ENCODE measurements around the gene PBRM1.
"Not testable (repeated sequence)": the region's sequence is repeated elsewhere in the genome, so short reads cannot be mapped to it uniquely, and the experiment has no call there.

PBRM1 gene

DNA sequence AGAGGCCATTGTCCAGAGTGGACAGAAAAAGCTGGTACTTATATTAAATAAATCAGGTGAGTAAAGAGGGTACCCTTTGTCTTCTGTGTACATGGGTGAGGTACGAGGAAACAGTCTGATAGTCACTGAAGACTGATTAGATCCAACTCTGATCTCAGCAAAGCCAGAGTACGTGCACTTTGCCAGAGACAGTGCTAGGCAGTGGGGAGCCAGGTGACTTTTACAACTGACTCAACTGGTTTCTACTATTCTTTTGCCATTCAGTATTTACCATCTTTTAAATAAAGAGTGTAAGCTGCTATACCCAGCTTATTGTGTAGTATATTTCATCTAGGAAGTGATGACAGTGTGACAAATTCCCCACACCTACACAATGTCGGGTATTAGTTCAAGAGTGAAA is 3.4 kb upstream of the PBRM1 start:
- Mint-ChIP-seq H3K4me1 (peaks cover 72% of the 10 kb centered on the region), H3K27ac (peak overlapping the region; percentile 77 to 89), H3K9me3 (no peaks in the 10 kb centered on the region)

DNA sequence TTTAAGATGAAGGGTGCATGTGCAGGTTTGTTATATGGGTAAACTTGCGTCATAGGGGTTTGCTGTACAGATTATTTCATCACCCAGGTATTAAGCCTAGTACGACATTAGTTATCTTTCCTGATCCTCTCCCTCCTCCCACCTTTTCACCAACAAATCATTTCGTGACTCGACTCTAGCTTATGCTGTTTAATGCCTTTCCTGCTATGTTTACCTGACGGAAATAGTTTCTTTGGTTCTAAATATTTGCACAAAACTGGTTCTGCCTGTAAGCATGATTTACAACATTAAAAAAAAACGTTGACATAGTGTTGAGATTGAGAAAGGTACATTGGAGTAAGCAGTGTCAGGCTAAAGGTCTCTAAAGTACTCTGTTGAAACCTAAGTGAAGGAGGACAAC is 2.6 kb upstream of the PBRM1 start:
- no peak for ATAC-seq
- Mint-ChIP-seq H3K4me3 (peak overlapping the region; percentile 44 to 90), H3K27me3 (no peaks in the 10 kb centered on the region), H3K4me1 (peaks cover 64% of the 10 kb centered on the region), H3K27ac (peak overlapping the region; percentile 47 to 95), H3K9me3 (no peaks in the 10 kb centered on the region)
- no peak for DNase-seq

More for the DNA sequence above, 3.4 kb upstream of the PBRM1 start:
- DNase-seq (no peak), ATAC-seq (no peak)
- Mint-ChIP-seq H3K4me3 (peak overlapping the region; percentile 15 to 90), H3K27me3 (no peaks in the 10 kb centered on the region)

DNA sequence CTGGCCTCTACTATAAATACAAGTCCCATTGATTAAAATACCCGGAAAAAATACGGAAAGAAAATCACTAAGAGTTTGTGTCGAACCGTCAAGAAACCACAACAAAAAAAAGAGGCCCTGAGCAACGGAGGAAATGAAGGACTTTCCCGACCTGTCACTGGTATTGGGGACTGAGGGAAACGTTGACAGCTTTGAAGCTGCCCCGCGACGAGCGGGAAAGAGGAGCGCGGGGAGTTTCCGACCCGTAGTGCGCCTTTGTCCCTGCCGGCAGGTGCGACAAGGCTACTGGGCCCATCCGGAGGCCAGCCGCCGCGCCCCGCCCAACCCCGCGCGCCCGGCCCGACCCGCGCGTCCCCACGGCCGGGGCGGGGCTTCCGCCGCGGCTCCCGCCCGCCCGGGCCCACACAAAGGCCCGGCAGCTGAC is 416 bp downstream of the PBRM1 start:
- ATAC-seq = peak; percentile 89
- H3K9me3 Mint-ChIP-seq = no peaks in the 10 kb centered on the region
- no peaks in the 10 kb centered on the region for H3K27me3 Mint-ChIP-seq
- H3K27ac Mint-ChIP-seq = peak overlapping the region; percentile 96 to 97
- peaks cover 66% of the 10 kb centered on the region for H3K4me1 Mint-ChIP-seq
- H3K4me3 Mint-ChIP-seq = peak overlapping the region; percentile 84 to 93
- DNase-seq = peak; percentile 83 to 90

DNA sequence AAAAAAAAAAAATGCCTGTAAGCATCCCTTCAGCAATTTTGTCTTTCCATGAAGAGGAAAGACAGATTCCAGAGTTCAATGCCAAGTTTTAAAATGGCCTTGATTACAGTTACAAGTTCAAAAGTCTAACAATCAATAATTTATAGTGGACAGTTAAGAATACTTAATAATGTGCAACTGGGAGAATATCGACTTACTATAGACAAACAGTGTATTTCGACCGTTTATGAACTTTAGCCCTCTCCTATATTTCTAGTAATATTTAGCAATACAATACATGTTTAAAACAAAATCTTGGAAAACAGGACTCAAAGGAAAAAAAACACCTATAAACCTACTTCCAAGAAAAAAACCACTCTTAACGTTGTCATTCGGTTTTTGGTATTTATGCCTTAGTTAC is 1.5 kb downstream of the PBRM1 start:
- Mint-ChIP-seq H3K27me3 (no peaks in the 10 kb centered on the region), H3K9me3 (no peaks in the 10 kb centered on the region), H3K4me1 (peaks cover 67% of the 10 kb centered on the region), H3K27ac (no peak overlapping the region), H3K4me3 (peak overlapping the region; percentile 84 to 93)
- no peak for DNase-seq
- ATAC-seq = no peak

DNA sequence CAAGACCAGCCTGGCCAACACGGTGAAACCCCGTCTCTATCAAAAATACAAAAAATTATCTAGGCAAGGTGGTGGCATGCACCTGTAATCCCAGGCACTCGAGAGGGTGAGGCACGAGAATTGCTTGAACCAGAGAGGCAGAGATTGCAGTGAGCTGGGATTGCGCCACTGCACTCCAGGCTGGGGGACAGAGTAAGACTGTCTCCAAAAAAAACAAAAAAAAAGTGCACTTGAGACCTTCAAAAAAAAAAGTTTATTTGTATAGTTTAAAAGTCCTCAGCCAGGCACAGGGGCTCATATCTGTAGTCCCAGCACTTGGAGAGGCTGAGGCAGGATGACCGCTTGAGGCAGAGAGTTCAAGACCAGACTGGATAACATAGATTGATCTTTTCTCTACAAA is 2.1 kb downstream of the PBRM1 start:
- Mint-ChIP-seq H3K27ac (peak overlapping the region; percentile 34 to 67), H3K4me1 (peaks cover 67% of the 10 kb centered on the region), H3K27me3 (no peaks in the 10 kb centered on the region), H3K4me3 (peak overlapping the region; percentile 42 to 93), H3K9me3 (no peaks in the 10 kb centered on the region)
- DNase-seq (no peak), ATAC-seq (no peak)

DNA sequence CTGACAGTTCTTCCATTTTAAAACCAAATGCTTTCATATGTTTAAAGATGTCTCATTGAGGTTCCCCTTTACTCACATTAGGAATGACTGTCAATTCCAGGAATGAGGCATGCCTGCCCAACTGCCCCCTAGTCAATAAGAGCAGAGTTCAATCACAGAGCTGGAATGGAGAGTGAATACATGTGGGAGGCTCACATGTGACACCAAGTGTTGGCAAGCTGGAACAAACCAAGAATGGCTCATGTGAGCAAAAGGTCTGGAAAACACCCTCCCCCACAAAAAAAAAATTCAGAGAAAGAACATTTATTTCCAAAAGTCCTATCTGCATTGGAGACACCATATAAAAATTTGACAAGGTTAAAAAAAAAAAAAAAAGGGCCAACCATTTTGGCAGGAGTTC is 3.7 kb downstream of the PBRM1 start:
- DNase-seq (peak in 1 of 2 donors; percentile 45), ATAC-seq (peak; percentile 19)
- Mint-ChIP-seq H3K9me3 (no peaks in the 10 kb centered on the region), H3K27ac (peak overlapping the region in 1 of 2 donors; percentile 35), H3K4me1 (peaks cover 51% of the 10 kb centered on the region), H3K27me3 (no peaks in the 10 kb centered on the region), H3K4me3 (peak overlapping the region; percentile 32 to 62)

DNA sequence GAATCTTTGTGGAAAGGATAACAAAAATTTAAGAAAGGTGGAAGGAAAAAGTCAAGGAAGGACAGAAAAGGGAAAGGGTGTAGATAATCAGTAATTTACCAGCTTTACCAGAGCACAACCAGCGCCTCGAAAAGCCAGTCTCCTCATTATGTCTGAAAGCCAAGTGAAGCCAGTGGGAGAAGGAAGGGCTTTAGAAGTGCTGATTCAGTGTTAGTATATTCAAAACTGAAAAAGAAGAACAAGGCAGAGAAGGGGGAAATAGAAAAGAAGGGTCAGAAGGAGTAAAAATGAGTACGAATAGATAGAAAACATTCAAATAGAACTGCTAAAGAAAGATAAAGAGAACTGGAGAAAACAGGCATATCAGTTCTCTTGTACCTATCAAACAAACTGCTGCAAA is 4.1 kb downstream of the PBRM1 start:
- no peaks in the 10 kb centered on the region for H3K9me3 Mint-ChIP-seq
- DNase-seq (no peak), ATAC-seq (no peak)
- no peaks in the 10 kb centered on the region for H3K27me3 Mint-ChIP-seq
- peak overlapping the region in 1 of 2 donors; percentile 62 for H3K4me3 Mint-ChIP-seq
- H3K27ac Mint-ChIP-seq = peak overlapping the region in 1 of 2 donors; percentile 52
- H3K4me1 Mint-ChIP-seq = peaks cover 47% of the 10 kb centered on the region

DNA sequence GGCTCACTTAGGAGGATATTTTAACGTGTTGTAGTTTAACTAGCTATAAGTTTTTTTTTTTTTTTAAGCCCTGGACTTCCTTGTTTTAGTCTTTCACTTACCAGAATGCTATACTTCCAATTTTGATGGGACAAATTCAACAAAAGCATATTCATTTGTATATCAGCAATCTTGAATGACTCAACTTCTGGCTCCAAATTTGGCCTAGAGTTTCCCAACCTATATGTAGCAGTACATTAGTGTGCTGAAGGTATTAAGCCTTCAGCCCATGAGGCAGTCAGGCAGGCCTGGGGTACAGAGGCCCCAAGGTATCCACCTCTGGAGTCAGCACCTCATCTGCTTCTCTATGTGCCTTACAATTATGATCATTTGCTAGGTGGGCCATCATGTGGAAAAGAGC is 5.9 kb downstream of the PBRM1 start:
- Mint-ChIP-seq H3K9me3 (no peaks in the 10 kb centered on the region), H3K4me3 (no peak overlapping the region), H3K27me3 (no peaks in the 10 kb centered on the region), H3K27ac (peak overlapping the region in 1 of 2 donors; percentile 95), H3K4me1 (peaks cover 47% of the 10 kb centered on the region)
- DNase-seq = no peak
- ATAC-seq = no peak

DNA sequence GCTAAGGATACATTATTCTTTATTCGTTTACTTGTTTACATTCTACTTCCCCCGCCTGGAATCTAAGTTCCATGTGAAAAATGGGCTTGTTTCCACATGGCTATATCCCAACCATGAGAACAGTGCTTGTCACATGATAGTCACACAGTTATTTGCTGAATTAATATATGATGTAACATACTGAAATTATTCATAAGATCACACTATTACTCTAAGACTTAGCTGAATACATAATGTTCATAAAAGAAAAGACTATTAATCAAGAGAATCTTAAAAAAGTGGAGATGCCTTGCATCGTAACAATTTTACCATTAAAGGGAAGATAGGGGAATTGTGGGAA is 6.5 kb downstream of the PBRM1 start:
- Mint-ChIP-seq H3K4me3 (no peak overlapping the region), H3K27ac (peak overlapping the region; percentile 91 to 95), H3K4me1 (peaks cover 41% of the 10 kb centered on the region), H3K27me3 (no peaks in the 10 kb centered on the region), H3K9me3 (no peaks in the 10 kb centered on the region)
- ATAC-seq = no peak
- DNase-seq = no peak

DNA sequence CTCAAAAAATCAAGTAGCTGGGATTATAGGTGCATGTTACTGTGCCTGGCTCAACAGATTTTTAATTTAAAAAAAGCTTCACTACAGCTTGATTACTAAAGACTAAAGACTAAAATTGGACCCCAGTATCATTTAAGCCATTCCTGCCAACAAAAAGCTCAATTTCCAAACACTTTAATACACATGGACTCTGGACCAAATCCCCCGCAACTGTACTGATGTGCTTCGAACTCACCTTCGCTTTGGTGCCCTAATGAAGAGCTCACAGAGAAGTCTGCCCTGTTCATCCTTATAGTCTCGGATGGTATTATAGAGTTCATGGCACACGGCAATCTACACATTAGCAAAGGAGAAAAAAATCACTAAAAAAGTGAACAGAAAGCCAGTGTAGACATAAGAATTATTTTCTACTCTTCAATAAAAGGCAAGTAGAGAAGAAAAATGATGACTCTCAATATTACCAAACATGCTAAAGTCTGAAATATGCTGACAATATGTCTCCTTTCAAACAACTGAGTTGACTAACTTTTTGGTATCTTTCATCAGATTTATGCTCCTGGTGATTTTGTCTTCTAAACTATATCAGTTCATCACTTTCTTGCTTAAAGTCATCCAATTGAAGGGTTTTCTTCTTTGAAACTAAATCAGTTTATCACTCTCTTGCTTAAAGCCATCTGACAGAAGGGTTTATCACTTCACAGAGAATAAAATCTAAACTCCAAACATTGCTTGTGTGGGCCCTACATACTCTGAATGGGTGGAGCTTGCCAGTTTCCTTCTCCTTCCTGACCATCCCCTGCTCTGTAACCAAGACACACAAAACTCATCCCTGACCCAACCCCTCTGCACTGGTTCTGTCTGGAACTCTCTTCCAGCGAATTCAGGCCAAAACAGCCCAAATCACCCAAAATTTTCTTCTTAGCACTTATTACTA is 7.2 kb downstream of the PBRM1 start:
- DNase-seq (no peak), ATAC-seq (no peak)
- Mint-ChIP-seq H3K27me3 (no peaks in the 10 kb centered on the region), H3K27ac (peak overlapping the region; percentile 91 to 95), H3K9me3 (no peaks in the 10 kb centered on the region), H3K4me3 (no peak overlapping the region), H3K4me1 (peaks cover 41% of the 10 kb centered on the region)

DNA sequence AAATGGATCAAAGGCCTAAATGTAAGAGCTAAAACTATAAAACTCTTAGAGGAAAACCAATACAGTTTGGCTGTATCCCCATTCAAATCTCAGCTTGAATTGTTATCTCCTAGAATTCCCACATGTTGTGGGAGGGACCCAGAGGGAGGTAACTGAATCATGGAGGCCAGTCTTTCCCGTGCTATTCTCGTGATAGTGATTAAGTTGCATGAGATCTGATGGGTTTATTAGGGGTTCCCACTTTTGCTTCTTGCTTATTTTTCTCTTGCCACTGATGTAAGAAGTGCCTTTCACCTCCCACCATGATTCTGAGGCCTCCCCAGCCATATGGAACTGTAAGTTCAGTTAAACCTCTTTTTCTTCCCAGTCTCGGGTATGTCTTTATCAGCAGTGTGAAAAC is 9.5 kb downstream of the PBRM1 start:
- peaks cover 36% of the 10 kb centered on the region for H3K4me1 Mint-ChIP-seq
- H3K27me3 Mint-ChIP-seq, H3K4me3 Mint-ChIP-seq, H3K9me3 Mint-ChIP-seq, ATAC-seq, H3K27ac Mint-ChIP-seq, DNase-seq: not testable (repeated sequence)

DNA sequence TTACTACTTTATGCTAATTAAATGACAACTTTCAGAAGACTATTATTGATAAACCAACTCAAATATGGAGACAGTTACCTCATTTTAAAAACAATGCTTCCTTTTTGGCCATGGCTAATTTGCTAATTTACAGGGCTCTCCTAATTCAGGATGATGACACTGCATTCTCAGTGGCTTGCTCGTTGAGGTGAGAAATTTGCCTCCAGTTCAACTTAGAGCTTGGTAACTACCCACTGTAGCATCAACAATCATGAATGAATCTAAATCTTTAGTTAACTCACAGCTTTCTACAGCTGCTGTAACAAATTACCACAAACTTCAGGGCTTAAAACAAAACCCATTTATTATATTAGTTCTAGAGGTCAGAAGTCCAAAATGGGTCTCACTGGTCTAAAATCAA is 14.0 kb downstream of the PBRM1 start:
- DNase-seq (no peak), ATAC-seq (no peak)
- H3K4me3 Mint-ChIP-seq = peak overlapping the region in 1 of 2 donors; percentile 53
- H3K4me1 Mint-ChIP-seq = peaks cover 28% of the 10 kb centered on the region
- no peaks in the 10 kb centered on the region for H3K27me3 Mint-ChIP-seq
- no peaks in the 10 kb centered on the region for H3K9me3 Mint-ChIP-seq
- H3K27ac Mint-ChIP-seq = peak overlapping the region; percentile 43 to 96

DNA sequence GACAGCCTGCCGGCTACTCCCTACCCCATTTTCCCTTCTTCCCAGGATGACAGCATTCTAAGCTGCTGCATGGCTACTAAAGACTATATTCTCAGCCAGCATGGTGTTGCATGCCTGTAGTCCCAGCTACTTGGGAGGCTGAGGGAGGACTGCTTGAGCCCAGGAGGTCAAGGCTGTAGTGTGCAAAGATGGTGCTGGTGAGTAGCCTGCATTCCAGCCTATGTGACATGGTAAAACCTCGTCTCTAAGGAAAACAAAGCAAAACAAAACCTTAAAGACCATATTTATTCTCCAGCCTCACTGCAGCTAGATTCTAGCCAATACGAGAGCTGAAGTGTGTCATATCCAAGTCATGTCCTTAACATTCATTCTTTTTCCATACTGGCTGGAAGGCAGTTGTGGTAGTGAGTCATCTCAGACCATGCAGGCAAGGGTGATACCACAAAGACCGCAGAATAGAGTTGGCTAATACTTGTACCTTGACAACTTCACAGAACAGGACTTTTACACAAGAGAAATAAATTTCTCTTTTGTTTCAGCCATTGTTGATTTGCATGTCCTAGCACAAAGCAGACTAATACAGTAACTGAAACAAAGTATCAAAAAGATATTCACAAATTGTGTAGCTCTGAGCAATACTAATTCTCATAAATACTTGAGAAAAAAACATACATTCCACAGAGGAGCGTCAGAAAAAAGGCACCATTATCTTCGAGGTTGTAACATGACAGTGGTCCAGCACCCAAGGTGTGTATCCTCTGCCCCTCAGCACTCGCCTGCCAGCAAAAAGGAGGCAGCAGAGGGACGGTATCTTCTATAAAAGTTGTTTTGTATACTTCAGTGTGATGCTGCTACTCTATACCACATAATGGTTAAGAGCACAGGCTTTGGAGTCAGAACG is 14.8 kb downstream of the PBRM1 start:
- H3K4me1 Mint-ChIP-seq = peaks cover 28% of the 10 kb centered on the region
- no peaks in the 10 kb centered on the region for H3K27me3 Mint-ChIP-seq
- peak in 1 of 2 donors; percentile 68 for DNase-seq
- peak overlapping the region; percentile 35 to 71 for H3K4me3 Mint-ChIP-seq
- ATAC-seq = peak; percentile 98
- peak overlapping the region; percentile 78 to 96 for H3K27ac Mint-ChIP-seq
- H3K9me3 Mint-ChIP-seq = no peaks in the 10 kb centered on the region

DNA sequence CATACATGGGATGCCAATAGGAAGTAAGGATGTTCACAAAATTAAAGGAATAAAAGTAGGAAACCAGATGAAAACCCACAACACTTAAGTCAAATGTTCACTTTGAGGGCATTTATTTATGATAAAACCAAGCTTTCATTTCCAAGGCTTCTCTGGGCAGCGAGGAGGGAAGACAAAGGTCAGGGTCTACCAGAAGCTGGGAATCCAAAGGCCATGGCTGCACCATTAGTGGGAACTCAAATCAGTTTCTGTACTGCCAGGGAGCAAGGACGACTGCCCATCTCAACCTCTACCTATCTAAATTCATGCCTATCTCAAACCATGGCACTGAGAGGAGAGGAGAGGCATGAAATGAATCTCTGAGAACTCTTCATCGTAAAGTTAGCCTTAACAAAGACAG is 22.6 kb downstream of the PBRM1 start:
- Mint-ChIP-seq H3K4me1 (no peaks in the 10 kb centered on the region), H3K27me3 (no peaks in the 10 kb centered on the region), H3K27ac (no peak overlapping the region), H3K4me3 (no peak overlapping the region), H3K9me3 (no peaks in the 10 kb centered on the region)
- ATAC-seq (no peak), DNase-seq (no peak)

DNA sequence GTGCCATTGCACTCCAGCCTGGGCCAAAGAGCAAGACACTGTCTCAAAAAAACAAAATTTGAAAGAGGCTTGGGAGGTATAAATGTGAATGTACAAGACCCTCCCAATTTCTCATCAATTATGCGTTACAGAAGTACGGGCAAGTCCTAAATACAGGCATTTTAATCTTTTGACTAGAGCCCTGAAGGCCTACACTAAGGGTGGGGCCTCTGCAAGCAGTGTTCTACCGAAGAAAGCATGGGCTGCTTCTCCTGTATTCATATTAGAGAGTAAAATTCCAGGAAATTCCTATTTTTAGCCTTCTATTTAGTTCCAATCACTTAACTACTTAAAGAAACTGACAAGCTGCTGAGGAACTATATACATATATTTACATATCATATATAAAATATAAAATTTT is 25.7 kb downstream of the PBRM1 start:
- no peak for DNase-seq
- Mint-ChIP-seq H3K4me1 (no peaks in the 10 kb centered on the region), H3K4me3 (no peak overlapping the region), H3K9me3 (no peaks in the 10 kb centered on the region), H3K27me3 (no peaks in the 10 kb centered on the region), H3K27ac (no peak overlapping the region)
- ATAC-seq = no peak

DNA sequence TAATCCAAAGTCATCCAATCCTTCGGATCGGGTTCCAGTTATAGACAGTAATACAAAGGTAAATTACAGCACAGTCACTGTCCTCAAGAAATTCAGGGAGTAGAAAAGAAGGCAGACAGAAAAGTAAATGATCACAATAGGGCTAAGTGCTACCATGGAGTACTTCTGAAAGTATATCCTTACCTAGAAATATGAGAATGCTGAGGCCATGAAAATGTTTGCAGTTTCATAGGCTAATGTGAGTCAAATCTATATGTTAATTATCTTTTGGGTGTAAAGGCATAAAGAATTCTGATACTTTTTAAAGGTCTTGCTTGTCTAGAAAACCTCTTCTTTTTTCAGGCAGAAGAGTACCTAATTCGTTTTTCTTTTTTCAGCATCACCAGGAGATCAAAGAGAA is 29.8 kb downstream of the PBRM1 start:
- Mint-ChIP-seq H3K27ac (no peak overlapping the region), H3K27me3 (no peaks in the 10 kb centered on the region), H3K9me3 (no peaks in the 10 kb centered on the region), H3K4me1 (peaks cover 1% of the 10 kb centered on the region), H3K4me3 (no peak overlapping the region)
- no peak for DNase-seq
- no peak for ATAC-seq
